Astrocyte (in vitro differentiated cells and primary cell): ENCODE data around the gene JMJD6. TPM values are rescaled to one million over a fixed set of nuclear protein-coding genes. Genes with fewer than 3 reads are reported as not detected.
A peak's percentile ranks its signal among the peaks of the same experiment; 100 is the strongest.

Source experiments
- DNase-seq: peaks from one replicate; pipeline ENCODE4 v3.0.0-alpha.2; 2010; ENCODE audit warnings: low read depth
- FAIRE-seq: peaks from 2 replicates; lab custom pipeline; 2011; peaks lifted over from hg19 to GRCh38; lab: Jason Lieb, UNC
- H2AFZ ChIP-seq: 2 replicates; pipeline ENCODE4 v1.6.0; 2012; ENCODE audit warnings: low read depth, low read length, inconsistent platforms
- H3K27ac ChIP-seq: 2 replicates; pipeline ENCODE4 v1.5.1; 2011; ENCODE audit warnings: low read depth, low read length, inconsistent platforms
- H3K27me3 ChIP-seq: 2 replicates; pipeline ENCODE4 v1.6.0; 2011; ENCODE audit warnings: low read length, inconsistent platforms; ENCODE audit not compliant: insufficient read depth
- H3K36me3 ChIP-seq: 2 replicates; pipeline ENCODE4 v1.5.1; 2011; ENCODE audit warnings: low read length, inconsistent platforms; ENCODE audit not compliant: insufficient read depth
- H3K4me1 ChIP-seq: 2 replicates; pipeline ENCODE4 v1.5.1; 2011; ENCODE audit warnings: low read length, inconsistent platforms; ENCODE audit not compliant: insufficient read depth
- H3K4me2 ChIP-seq: 2 replicates; pipeline ENCODE4 v1.6.0; 2012; ENCODE audit warnings: low read length, inconsistent platforms
- H3K4me3 ChIP-seq: 2 replicates; pipeline ENCODE4 v1.5.1; 2011; ENCODE audit warnings: low read depth, mild to moderate bottlenecking, low read length, inconsistent platforms; ENCODE audit not compliant: insufficient read depth
- H3K79me2 ChIP-seq: 2 replicates; pipeline ENCODE4 v1.6.0; 2012; ENCODE audit warnings: mild to moderate bottlenecking, low read length, inconsistent platforms; ENCODE audit not compliant: insufficient read depth
- H3K9ac ChIP-seq: 2 replicates; pipeline ENCODE4 v1.6.0; 2012; ENCODE audit warnings: mild to moderate bottlenecking, low read length, inconsistent platforms
- H3K9me3 ChIP-seq: 2 replicates; pipeline ENCODE4 v1.5.1; 2012; ENCODE audit warnings: low read depth, mild to moderate bottlenecking, low read length, inconsistent platforms; ENCODE audit not compliant: insufficient read depth
- H4K20me1 ChIP-seq: 2 replicates; pipeline ENCODE4 v1.6.0; 2012; ENCODE audit warnings: low read length, inconsistent platforms; ENCODE audit not compliant: insufficient read depth
- H3K27ac Mint-ChIP-seq: one replicate; pipeline ENCODE4 v1.8.0; 2021; ENCODE audit warnings: mild to moderate bottlenecking, mixed read lengths; ENCODE audit not compliant: unreplicated experiment
- H3K27me3 Mint-ChIP-seq: one replicate; pipeline ENCODE4 v1.8.0; 2021; ENCODE audit warnings: low read depth, mixed read lengths; ENCODE audit not compliant: unreplicated experiment
- H3K36me3 Mint-ChIP-seq: one replicate; pipeline ENCODE4 v1.8.0; 2021; ENCODE audit warnings: low read depth, mixed read lengths; ENCODE audit not compliant: unreplicated experiment
- H3K4me1 Mint-ChIP-seq: one replicate; pipeline ENCODE4 v1.8.0; 2021; ENCODE audit warnings: low read depth, mixed read lengths; ENCODE audit not compliant: unreplicated experiment
- H3K4me3 Mint-ChIP-seq: one replicate; pipeline ENCODE4 v1.8.0; 2021; ENCODE audit warnings: mild to moderate bottlenecking, moderate library complexity, mixed read lengths; ENCODE audit not compliant: unreplicated experiment
- H3K9me3 Mint-ChIP-seq: one replicate; pipeline ENCODE4 v1.8.0; 2021; ENCODE audit warnings: mild to moderate bottlenecking, mixed read lengths; ENCODE audit not compliant: unreplicated experiment
- EZH2 ChIP-seq: IDR thresholded peaks from 2 replicates; pipeline ENCODE4 v1.6.1; 2012; ENCODE audit warnings: mild to moderate bottlenecking, low read length, inconsistent platforms; ENCODE audit not compliant: insufficient read depth
- total RNA-seq: library from RNA; stranded (reverse); gene quantifications from 2 replicates; pipeline ENCODE4 v1.2.1, GENCODE V29; 2021
- TF ChIP-seq, protein P1 (sequence below): IDR thresholded peaks from 2 replicates; pipeline ENCODE4 v1.5.1; 2011; ENCODE audit warnings: low read depth, mild to moderate bottlenecking, inconsistent platforms, low read length, moderate library complexity; ENCODE audit not compliant: insufficient read depth

The JMJD6 gene
- total RNA-seq, 1 donor from 2014 or later, result 45.5 TPM

GRCh38 chr17:76736349-76737081 lies 10.1 kb upstream of the JMJD6 start:
- peak overlapping the region; percentile 98 for H3K9ac ChIP-seq
- FAIRE-seq, result no peak
- H3K9me3 ChIP-seq, result no peaks in the 10 kb centered on the region
- H3K9me3 Mint-ChIP-seq, result no peaks in the 10 kb centered on the region
- H3K4me3 Mint-ChIP-seq, result peak overlapping the region; percentile 99
- peaks cover 40% of the 10 kb centered on the region for H3K36me3 ChIP-seq
- TF ChIP-seq, protein P1, sequence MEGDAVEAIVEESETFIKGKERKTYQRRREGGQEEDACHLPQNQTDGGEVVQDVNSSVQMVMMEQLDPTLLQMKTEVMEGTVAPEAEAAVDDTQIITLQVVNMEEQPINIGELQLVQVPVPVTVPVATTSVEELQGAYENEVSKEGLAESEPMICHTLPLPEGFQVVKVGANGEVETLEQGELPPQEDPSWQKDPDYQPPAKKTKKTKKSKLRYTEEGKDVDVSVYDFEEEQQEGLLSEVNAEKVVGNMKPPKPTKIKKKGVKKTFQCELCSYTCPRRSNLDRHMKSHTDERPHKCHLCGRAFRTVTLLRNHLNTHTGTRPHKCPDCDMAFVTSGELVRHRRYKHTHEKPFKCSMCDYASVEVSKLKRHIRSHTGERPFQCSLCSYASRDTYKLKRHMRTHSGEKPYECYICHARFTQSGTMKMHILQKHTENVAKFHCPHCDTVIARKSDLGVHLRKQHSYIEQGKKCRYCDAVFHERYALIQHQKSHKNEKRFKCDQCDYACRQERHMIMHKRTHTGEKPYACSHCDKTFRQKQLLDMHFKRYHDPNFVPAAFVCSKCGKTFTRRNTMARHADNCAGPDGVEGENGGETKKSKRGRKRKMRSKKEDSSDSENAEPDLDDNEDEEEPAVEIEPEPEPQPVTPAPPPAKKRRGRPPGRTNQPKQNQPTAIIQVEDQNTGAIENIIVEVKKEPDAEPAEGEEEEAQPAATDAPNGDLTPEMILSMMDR, result no peak
- no peak for TF ChIP-seq EZH2
- DNase-seq, result no peak
- no peaks in the 10 kb centered on the region for H3K27me3 Mint-ChIP-seq
- peaks cover 35% of the 10 kb centered on the region for H3K4me1 ChIP-seq
- H2AFZ ChIP-seq, result no peak overlapping the region
- peaks cover 47% of the 10 kb centered on the region for H4K20me1 ChIP-seq
- peaks cover 74% of the 10 kb centered on the region for H3K79me2 ChIP-seq
- peak overlapping the region; percentile 92 for H3K4me3 ChIP-seq
- H3K4me2 ChIP-seq, result peak overlapping the region; percentile 89
- H3K27me3 ChIP-seq, result no peaks in the 10 kb centered on the region
- peak overlapping the region; percentile 89 for H3K27ac ChIP-seq
- peaks cover 18% of the 10 kb centered on the region for H3K4me1 Mint-ChIP-seq
- H3K36me3 Mint-ChIP-seq, result peaks cover 15% of the 10 kb centered on the region
- peak overlapping the region; percentile 98 for H3K27ac Mint-ChIP-seq

DNA sequence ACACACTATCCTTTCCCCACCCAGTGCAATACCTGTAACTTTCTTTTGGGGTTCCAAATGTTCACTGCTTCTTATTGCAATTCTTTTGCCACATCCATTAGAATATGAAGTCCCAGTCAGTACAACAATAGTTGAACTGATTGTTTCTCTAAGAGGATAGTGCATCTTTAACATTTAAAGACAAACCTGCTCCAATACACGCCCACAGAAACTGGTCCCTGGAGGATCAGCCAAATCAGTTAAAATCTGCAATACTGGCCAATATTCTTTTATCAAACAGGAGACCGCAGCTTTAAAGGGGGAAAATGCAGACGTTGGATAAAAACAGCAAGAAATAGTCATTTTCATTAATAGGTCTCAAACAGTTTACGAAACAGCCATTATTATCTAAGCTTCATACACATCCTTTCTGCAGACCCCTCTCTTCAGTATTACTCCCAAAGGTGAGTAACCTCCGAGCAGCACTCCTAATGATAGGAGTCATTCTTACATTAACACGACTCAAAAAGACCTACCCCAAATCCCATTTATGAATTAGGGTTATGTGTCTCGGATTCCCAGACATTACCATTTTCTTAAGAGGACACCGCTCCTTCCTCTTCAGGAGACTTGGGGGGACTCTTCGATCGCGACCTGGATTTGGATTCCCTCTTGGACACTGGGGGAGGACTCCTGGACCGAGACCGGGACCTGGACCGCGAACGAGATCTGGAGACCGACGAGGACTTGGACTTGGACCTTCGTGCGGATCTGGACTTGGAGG lies 9.4 kb upstream of the JMJD6 start:
- H3K4me1 Mint-ChIP-seq, result peaks cover 18% of the 10 kb centered on the region
- H3K4me1 ChIP-seq, result peaks cover 35% of the 10 kb centered on the region
- H3K4me3 Mint-ChIP-seq, result peak overlapping the region; percentile 99
- H3K4me2 ChIP-seq, result peak overlapping the region; percentile 89
- peaks cover 15% of the 10 kb centered on the region for H3K36me3 Mint-ChIP-seq
- TF ChIP-seq, protein P1, result no peak
- no peak for TF ChIP-seq EZH2
- no peaks in the 10 kb centered on the region for H3K9me3 Mint-ChIP-seq
- H3K4me3 ChIP-seq, result peak overlapping the region; percentile 92
- no peaks in the 10 kb centered on the region for H3K27me3 ChIP-seq
- no peak overlapping the region for H2AFZ ChIP-seq
- peak overlapping the region; percentile 89 for H3K27ac ChIP-seq
- peaks cover 53% of the 10 kb centered on the region for H4K20me1 ChIP-seq
- DNase-seq (no peak), FAIRE-seq (no peak)
- H3K9ac ChIP-seq, result peak overlapping the region; percentile 98
- H3K36me3 ChIP-seq, result peaks cover 45% of the 10 kb centered on the region
- no peaks in the 10 kb centered on the region for H3K27me3 Mint-ChIP-seq
- H3K9me3 ChIP-seq, result no peaks in the 10 kb centered on the region
- peaks cover 79% of the 10 kb centered on the region for H3K79me2 ChIP-seq
- peak overlapping the region; percentile 98 for H3K27ac Mint-ChIP-seq
